Adipocyte (in vitro differentiated cells): ENCODE measurements around the gene MEMO1.

Experiments
- DNase-seq: peaks from one replicate; pipeline ENCODE4 v3.0.0-alpha.2; 2015; ENCODE audit warnings: low read depth
- H3K27me3 ChIP-seq: replicated peaks from 2 replicates; pipeline ENCODE4 v1.7.0; 2013; ENCODE audit warnings: mild to moderate bottlenecking, low read length, moderate library complexity; ENCODE audit not compliant: control insufficient read depth, insufficient read depth
- H3K36me3 ChIP-seq: 2 replicates; pipeline ENCODE4 v1.7.0; 2013; ENCODE audit warnings: low read length, mild to moderate bottlenecking, moderate library complexity; ENCODE audit not compliant: control insufficient read depth, insufficient read depth, severe bottlenecking
- H3K4me1 ChIP-seq: 2 replicates; pipeline ENCODE4 v1.7.0; 2013; ENCODE audit warnings: mild to moderate bottlenecking, low read length, moderate library complexity; ENCODE audit not compliant: control insufficient read depth, insufficient read depth
- H3K4me3 ChIP-seq: 2 replicates; pipeline ENCODE4 v1.7.0; 2013; ENCODE audit warnings: mild to moderate bottlenecking, low read length, moderate library complexity
- H3K9ac ChIP-seq: 2 replicates; pipeline ENCODE4 v1.7.0; 2013; ENCODE audit warnings: mild to moderate bottlenecking, low read length, moderate library complexity
- H3K9me3 ChIP-seq: 2 replicates; pipeline ENCODE4 v1.7.0; 2013; ENCODE audit warnings: mild to moderate bottlenecking, low read length, moderate library complexity; ENCODE audit not compliant: control insufficient read depth

The MEMO1 gene

DNA sequence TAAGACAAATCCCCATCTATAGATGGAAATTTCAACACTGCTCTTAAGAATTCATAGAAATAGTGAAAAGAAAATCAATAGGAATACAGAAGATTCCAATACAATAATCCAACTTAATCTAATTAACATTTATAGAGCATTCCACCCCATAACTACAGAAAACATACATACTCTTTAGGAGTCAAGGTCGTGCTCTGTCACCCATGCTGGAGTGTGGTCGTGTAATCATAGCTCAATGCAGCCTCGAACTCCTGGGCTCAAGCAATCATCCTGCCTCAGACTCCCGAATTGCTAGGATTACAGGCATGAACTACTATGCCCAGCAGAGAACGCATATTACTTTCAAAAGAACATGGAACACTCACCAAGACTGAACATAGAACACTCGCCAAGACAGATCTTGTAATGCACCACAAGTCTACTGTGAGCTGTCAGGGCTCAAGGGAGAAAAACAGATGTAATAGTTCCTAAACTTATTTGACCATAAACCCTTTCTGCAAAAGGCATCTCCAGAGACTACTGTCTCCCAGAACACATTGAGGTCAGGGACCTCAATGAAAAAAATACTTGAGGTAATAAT, 14.1 kb downstream of the MEMO1 start:
- Histone ChIP-seq H3K9ac (no peak overlapping the region), H3K4me1 (peaks cover 17% of the 10 kb centered on the region), H3K27me3 (no peaks in the 10 kb centered on the region), H3K4me3 (no peak overlapping the region), H3K36me3 (no peaks in the 10 kb centered on the region), H3K9me3 (no peaks in the 10 kb centered on the region)
- DNase-seq = no peak

DNA sequence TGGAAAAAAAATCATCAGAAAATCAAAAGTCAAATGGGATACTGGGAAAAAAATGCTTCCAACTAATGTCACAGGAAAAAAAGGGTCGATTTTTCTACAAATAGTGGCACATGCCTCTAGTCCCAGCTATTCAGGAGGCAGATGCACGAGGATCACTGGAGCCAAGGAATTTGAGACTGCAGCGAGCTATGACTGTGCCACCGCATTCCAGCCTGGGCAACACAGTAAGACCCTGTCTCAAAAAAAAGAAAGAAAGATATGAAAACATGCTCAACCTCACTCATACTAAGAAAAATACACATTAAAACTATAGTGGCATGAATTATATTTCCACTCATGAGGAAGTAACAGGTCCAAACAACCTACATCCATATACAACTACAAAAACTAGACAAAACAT, 17.9 kb downstream of the MEMO1 start:
- H3K4me3 ChIP-seq = no peak overlapping the region
- no peaks in the 10 kb centered on the region for H3K9me3 ChIP-seq
- no peak for DNase-seq
- H3K4me1 ChIP-seq = peaks cover 18% of the 10 kb centered on the region
- no peaks in the 10 kb centered on the region for H3K27me3 ChIP-seq
- no peaks in the 10 kb centered on the region for H3K36me3 ChIP-seq
- H3K9ac ChIP-seq = no peak overlapping the region

DNA sequence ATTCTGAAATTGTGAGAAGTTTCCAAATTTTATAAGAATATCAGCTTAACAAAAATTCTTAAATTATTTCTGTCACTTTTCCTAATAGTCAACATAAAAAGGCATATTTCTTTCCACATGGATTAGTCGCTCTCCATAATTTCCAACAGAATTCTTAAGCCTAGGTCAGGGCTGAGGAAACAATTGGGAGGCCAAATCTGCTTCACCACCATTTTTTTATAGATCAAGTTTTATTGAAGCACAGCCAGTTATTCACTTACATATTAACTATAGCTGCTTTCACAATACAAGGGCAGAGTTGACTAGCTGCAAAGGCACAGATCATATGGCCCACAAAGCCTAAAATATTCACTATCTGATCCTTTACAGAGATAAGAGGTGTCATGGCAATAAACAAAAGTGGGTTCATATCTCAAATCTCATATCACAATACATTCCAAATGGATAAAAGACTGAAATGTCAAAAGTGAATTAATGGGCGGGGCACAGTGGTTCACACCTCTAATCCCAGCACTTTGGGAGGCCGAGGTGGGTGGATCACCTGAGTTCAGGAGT, 18.7 kb downstream of the MEMO1 start:
- DNase-seq = no peak
- no peaks in the 10 kb centered on the region for H3K27me3 ChIP-seq

DNA sequence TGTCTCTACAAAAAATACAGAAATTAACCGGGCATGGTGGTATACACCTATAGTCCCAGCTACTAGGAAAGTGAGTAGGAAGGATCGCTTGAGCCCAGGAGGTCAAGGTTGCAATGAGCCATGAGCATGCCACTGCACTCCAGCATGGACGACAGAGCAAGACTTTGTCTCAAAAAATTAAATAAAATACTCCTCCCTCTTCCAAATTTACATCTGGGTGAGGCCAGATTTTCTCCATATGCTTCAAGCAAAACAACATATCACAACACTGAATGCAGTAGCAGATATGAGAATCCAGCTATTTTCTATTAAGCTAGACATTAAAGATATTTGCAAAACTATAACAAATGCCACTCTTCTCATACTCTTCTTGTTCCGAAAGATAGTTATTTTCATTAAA, 20.9 kb downstream of the MEMO1 start:
- no peak overlapping the region for H3K4me3 ChIP-seq
- DNase-seq = no peak
- H3K36me3 ChIP-seq = no peaks in the 10 kb centered on the region
- H3K27me3 ChIP-seq = no peaks in the 10 kb centered on the region
- no peak overlapping the region for H3K9ac ChIP-seq
- no peaks in the 10 kb centered on the region for H3K9me3 ChIP-seq
- H3K4me1 ChIP-seq = peaks cover 14% of the 10 kb centered on the region

More for the DNA sequence above, 18.7 kb downstream of the MEMO1 start:
- H3K9me3 ChIP-seq = no peaks in the 10 kb centered on the region
- no peaks in the 10 kb centered on the region for H3K36me3 ChIP-seq
- no peak overlapping the region for H3K9ac ChIP-seq
- no peak overlapping the region for H3K4me3 ChIP-seq
- peaks cover 20% of the 10 kb centered on the region for H3K4me1 ChIP-seq

DNA sequence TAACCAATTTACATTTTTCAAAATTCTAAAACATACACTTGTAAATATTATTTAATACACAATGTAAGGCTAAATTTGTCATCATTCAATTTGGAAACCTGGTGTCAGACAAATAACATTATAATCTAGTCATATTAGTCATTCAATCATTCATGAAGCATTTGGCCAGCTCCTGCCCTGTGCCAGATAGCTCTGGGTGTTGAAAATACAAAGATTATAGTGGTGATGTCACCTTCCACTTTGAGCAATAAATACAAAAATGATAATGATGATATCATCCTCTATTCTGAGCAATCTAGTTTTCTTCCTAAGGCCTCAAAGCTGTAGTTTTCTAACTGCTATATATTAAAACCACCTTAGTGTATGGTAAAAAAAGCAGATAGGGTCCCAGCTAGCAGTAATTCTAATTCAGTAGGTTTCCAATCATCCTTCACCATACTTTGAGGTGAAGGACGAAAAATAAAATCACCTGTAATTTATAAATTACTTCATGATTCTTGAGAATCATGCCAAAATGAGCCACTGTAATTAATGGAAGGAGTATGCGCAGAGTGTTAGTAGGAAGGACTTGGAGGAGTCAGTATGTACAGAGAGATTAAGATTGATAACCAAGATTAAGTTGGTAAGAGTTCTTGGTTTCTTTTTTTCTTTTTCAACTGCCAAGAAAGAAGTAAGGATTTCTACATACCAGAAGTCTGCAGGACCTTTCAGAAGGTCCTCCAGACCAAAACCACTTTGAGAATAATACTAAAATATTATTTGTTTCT, 23.2 kb downstream of the MEMO1 start:
- Histone ChIP-seq H3K4me3 (no peak overlapping the region), H3K9me3 (no peaks in the 10 kb centered on the region), H3K36me3 (no peaks in the 10 kb centered on the region), H3K9ac (no peak overlapping the region), H3K27me3 (no peaks in the 10 kb centered on the region), H3K4me1 (peaks cover 14% of the 10 kb centered on the region)
- DNase-seq = peak; percentile 49

DNA sequence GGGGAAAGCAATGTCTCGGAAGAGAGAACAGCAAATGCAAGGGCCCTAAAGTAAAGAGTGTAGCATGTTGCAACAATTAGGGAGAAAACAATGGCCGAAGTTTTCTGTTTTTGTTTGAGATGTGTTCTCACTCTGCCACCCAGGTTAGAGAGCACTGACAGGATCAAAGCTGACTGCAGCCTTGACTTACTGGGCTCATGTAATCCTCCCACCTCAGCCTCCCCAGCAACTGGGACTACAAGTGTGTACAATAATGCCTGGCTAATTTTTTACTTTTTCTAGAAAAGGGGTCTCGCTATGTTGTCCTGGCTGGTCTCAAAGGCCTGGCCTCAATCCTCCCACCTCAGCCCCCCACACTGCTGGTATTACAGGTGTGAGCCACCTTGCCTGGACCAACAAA, 23.9 kb downstream of the MEMO1 start:
- no peaks in the 10 kb centered on the region for H3K36me3 ChIP-seq
- H3K9me3 ChIP-seq = no peaks in the 10 kb centered on the region
- peaks cover 10% of the 10 kb centered on the region for H3K4me1 ChIP-seq
- H3K27me3 ChIP-seq = no peaks in the 10 kb centered on the region
- no peak overlapping the region for H3K4me3 ChIP-seq
- H3K9ac ChIP-seq = no peak overlapping the region
- DNase-seq = no peak

DNA sequence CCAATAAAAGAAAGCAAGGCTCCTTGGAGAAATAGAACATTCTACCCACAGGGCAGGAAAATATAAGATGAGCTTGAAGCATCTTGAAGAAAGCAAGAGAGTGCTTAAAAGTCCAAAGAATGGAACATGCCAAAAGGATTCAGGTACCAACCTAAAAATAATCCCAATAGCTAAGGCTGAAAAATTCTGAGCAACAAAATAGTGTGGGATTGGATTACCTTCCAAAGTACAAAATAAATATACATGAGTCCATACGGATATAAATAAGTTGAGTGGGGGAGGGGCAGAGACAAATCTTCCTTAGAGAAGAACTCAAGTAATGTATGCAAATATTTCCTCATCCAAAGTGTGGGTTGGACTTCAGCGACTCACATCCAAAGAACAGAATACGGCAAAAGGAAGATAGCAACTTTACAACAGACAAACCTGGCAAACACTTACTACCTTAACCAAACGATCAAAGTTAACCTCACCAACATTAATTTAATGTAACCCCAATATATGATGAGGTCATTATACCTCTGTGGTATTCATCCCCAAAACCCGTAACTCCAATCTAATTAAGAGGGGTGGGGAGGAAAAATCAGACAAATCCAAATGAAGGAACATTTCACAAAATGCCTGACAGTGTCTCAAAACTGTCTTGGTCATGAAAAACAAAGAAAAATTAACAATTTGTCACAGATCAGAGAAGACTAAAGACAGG, 26.9 kb downstream of the MEMO1 start:
- Histone ChIP-seq H3K36me3 (no peaks in the 10 kb centered on the region), H3K9me3 (no peaks in the 10 kb centered on the region), H3K4me1 (peaks cover 26% of the 10 kb centered on the region), H3K4me3 (no peak overlapping the region), H3K27me3 (no peaks in the 10 kb centered on the region), H3K9ac (no peak overlapping the region)
- no peak for DNase-seq

DNA sequence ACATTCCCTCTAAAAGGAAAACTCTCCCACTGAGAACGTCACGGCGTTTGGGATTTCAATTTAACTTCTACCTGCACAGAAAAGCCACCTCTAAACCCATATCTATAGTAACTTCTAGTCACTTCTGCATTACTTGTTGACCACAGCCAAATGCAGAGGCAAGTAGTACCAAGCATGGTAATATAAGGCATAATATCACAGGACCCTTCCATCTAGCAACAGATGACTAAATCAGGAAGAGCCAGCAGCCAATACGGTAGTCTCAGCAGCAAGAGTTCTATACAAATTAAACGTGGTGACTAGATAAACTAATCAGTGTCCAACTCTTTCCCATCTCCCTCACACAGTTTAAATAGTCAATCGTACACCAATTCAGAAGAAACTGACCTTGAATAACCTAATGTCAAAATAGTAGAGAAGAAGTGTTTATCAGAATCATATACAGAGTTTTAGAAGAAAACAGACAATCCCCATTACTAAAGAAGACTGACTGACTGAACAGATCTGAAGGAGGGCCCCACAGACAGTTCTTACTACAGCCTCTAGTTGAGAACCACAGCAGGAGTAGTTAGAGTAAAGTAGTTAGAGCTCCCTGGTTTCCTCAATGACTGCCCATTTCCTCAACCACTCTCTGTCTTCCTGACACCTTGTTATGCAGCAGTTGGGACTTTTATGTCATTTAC, 30.0 kb downstream of the MEMO1 start:
- Histone ChIP-seq H3K27me3 (no peaks in the 10 kb centered on the region), H3K9ac (no peak overlapping the region), H3K36me3 (no peaks in the 10 kb centered on the region), H3K9me3 (no peaks in the 10 kb centered on the region), H3K4me3 (no peak overlapping the region), H3K4me1 (peaks cover 16% of the 10 kb centered on the region)
- peak; percentile 37 for DNase-seq

DNA sequence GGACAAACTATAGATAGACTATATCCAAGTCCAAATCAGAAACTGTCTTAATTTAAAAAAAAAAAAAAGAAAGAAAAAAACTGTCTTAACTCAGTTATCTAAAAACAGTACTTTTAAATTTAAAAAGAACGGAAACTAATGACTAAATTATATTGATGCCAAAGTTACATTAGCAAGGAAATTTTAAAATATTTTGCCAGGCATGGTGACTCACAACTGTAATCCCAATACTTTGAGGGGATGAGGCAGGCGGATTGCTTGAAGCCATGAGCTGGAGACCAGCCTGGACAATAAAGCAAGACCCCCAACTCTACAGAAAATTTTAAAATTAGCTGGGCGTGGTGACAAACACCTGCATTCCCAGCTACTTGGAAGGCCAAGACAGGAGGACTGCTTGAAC, 30.9 kb downstream of the MEMO1 start:
- Histone ChIP-seq H3K4me1 (peaks cover 16% of the 10 kb centered on the region), H3K4me3 (peak overlapping the region; percentile 27), H3K36me3 (no peaks in the 10 kb centered on the region), H3K27me3 (no peaks in the 10 kb centered on the region), H3K9me3 (no peaks in the 10 kb centered on the region), H3K9ac (no peak overlapping the region)
- no peak for DNase-seq

DNA sequence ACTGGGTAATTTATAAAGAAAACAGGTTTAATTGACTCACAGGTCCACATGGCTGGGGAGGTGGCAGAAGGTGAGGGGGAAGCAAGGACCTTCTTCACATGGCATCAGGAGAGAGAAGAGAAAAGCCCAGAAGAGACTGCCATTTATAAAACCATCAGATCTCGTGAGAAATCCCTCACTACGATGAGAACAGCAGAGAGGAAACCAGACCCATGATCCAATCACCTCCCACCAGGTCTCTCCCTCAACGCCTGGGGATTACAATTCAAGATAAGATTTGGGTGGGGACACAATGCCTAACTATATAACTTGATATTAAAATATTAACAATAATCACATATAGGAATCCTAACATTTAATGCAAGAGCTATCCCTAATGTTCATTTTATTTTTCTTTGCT, 31.8 kb downstream of the MEMO1 start:
- peaks cover 16% of the 10 kb centered on the region for H3K4me1 ChIP-seq
- H3K27me3 ChIP-seq = no peaks in the 10 kb centered on the region
- H3K4me3 ChIP-seq = no peak overlapping the region
- DNase-seq = no peak
- no peaks in the 10 kb centered on the region for H3K9me3 ChIP-seq
- H3K9ac ChIP-seq = no peak overlapping the region
- no peaks in the 10 kb centered on the region for H3K36me3 ChIP-seq

DNA sequence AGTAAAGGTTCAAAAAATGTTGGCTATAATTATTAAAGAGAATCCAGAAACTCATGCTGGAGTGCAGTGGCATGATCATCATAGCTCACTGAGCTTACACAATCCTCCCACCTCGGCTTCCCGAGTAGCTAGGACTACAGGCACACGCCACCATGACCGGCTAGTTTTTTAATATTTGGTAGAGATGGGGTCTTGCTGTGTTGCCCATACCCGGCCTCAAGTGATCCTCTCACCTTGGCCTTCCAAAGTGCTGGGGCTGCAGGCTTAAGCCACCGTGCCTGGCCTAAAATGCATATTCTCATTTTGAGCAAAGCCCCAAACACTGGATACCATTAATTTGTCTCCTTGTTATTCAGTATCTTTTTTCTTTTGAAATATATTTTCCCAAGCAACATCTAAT, 32.4 kb downstream of the MEMO1 start:
- Histone ChIP-seq H3K9ac (no peak overlapping the region), H3K36me3 (no peaks in the 10 kb centered on the region), H3K4me3 (no peak overlapping the region), H3K4me1 (peaks cover 19% of the 10 kb centered on the region), H3K27me3 (no peaks in the 10 kb centered on the region), H3K9me3 (no peaks in the 10 kb centered on the region)
- DNase-seq = no peak
